Endodermal cell (in vitro differentiated cells): ENCODE data around the gene MYL12B. TPM values are rescaled to one million over a fixed set of nuclear protein-coding genes. Genes with fewer than 3 reads are reported as not detected.

Source experiments
- DNase-seq: peaks from one replicate; pipeline ENCODE4 v3.0.0-alpha.2; 2017
- H3K27ac ChIP-seq: 2 replicates; pipeline ENCODE4 v1.5.1; 2013; ENCODE audit warnings: mild to moderate bottlenecking, low read depth, low read length, moderate library complexity
- H3K27me3 ChIP-seq: 2 replicates; pipeline ENCODE4 v1.6.1; 2013; ENCODE audit warnings: mild to moderate bottlenecking, low read length, moderate library complexity; ENCODE audit not compliant: insufficient read depth, control insufficient read depth, poor library complexity, severe bottlenecking
- H3K36me3 ChIP-seq: 2 replicates; pipeline ENCODE4 v1.7.0; 2013; ENCODE audit warnings: mild to moderate bottlenecking, low read length, moderate library complexity; ENCODE audit not compliant: control insufficient read depth, insufficient read depth
- H3K4me1 ChIP-seq: one replicate; pipeline ENCODE4 v1.7.0; 2013; ENCODE audit warnings: low read length; ENCODE audit not compliant: control insufficient read depth, insufficient read depth
- H3K4me3 ChIP-seq: 2 replicates; pipeline ENCODE4 v1.5.1; 2013; ENCODE audit warnings: mild to moderate bottlenecking, low read length, moderate library complexity
- H3K9ac ChIP-seq: 2 replicates; pipeline ENCODE4 v1.6.1; 2013; ENCODE audit warnings: mild to moderate bottlenecking, low read length, moderate library complexity; ENCODE audit not compliant: poor library complexity, severe bottlenecking; ENCODE audit errors: extremely low read depth
- H3K9me3 ChIP-seq: 2 replicates; pipeline ENCODE4 v1.6.1; 2013; ENCODE audit warnings: mild to moderate bottlenecking, low read length, moderate library complexity; ENCODE audit not compliant: control insufficient read depth
- H3K27ac Mint-ChIP-seq: 2 replicates; pipeline ENCODE4 v1.8.0; 2020; ENCODE audit warnings: mixed read lengths
- H3K27me3 Mint-ChIP-seq: 2 replicates; pipeline ENCODE4 v1.8.0; 2021; ENCODE audit warnings: mild to moderate bottlenecking, mixed read lengths; ENCODE audit not compliant: insufficient read depth
- H3K36me3 Mint-ChIP-seq: 2 replicates; pipeline ENCODE4 v1.8.0; 2020; ENCODE audit warnings: low read depth, mixed read lengths
- H3K4me1 Mint-ChIP-seq: 2 replicates; pipeline ENCODE4 v1.8.0; 2020; ENCODE audit warnings: mixed read lengths
- H3K4me3 Mint-ChIP-seq: 2 replicates; pipeline ENCODE4 v1.8.0; 2020; ENCODE audit warnings: mild to moderate bottlenecking, moderate library complexity, mixed read lengths
- H3K9me3 Mint-ChIP-seq: 2 replicates; pipeline ENCODE4 v1.8.0; 2020; ENCODE audit warnings: mild to moderate bottlenecking, mixed read lengths
- WGBS, 2 experiments: methylation state at CpG; one replicate each; pipeline versions ENCODE4 v1.1.5 to v1.1.7; 2013; ENCODE audit warnings: missing lambda C conversion rate in 2 of 2, mixed read lengths in 1 of 2; ENCODE audit not compliant: insufficient coverage in 1 of 2, insufficient read length in 1 of 2; 5-methylcytosine and 5-hydroxymethylcytosine counted together
- total RNA-seq, 2 donors: library from RNA; stranded (reverse); fragmentation: NEBNext Ultra II Directional in 1 of 2; extraction: Animal tissue kit (Norgen Biotek cat#: 25700) in 1 of 2; gene quantifications; 2 replicates in 1 of 2; 3 replicates in 1 of 2; pipeline ENCODE4 v1.2.1, GENCODE V29; 2021
- TF ChIP-seq, protein P1 (sequence below): fragments of 200-600 bp; sonication (generic); conservative IDR thresholded peaks from 2 replicates; pipeline ENCODE4 v1.5.0; 2021; ENCODE audit warnings: antibody characterized with exemption, mild to moderate bottlenecking

Gene MYL12B
- total RNA-seq, 2 donors from 2014 or later: 190 to 198 TPM

DNA sequence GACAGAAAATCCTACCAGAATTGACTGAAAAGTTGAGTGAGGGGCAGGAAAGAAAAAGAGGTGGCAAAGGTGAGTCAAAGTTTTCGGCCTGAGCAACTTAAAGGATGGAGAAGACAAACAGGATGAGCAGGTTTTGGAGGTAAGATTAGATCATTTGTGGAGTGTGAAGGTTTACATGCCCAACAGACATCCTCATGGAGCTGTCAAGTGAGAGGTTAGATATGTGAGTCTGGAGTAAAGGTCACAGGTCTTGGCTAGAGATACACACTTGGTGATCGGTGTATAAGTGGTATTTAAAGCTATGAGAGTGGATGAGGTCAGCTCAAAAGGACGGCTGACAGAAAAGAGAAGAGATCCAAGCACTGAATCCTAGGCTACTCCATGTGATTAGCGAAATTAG, 25.5 kb upstream of the MYL12B start:
- no peaks in the 10 kb centered on the region for H3K27me3 Mint-ChIP-seq
- peaks cover 30% of the 10 kb centered on the region for H3K9me3 Mint-ChIP-seq
- peaks cover 8% of the 10 kb centered on the region for H3K36me3 Mint-ChIP-seq
- Histone ChIP-seq H3K36me3 (no peaks in the 10 kb centered on the region), H3K4me3 (no peak overlapping the region), H3K9ac (no peak overlapping the region), H3K4me1 (no peaks in the 10 kb centered on the region), H3K9me3 (peaks cover 20% of the 10 kb centered on the region), H3K27ac (no peak overlapping the region), H3K27me3 (no peaks in the 10 kb centered on the region)
- H3K27ac Mint-ChIP-seq: no peak overlapping the region
- DNase-seq: no peak
- TF ChIP-seq, protein P1, sequence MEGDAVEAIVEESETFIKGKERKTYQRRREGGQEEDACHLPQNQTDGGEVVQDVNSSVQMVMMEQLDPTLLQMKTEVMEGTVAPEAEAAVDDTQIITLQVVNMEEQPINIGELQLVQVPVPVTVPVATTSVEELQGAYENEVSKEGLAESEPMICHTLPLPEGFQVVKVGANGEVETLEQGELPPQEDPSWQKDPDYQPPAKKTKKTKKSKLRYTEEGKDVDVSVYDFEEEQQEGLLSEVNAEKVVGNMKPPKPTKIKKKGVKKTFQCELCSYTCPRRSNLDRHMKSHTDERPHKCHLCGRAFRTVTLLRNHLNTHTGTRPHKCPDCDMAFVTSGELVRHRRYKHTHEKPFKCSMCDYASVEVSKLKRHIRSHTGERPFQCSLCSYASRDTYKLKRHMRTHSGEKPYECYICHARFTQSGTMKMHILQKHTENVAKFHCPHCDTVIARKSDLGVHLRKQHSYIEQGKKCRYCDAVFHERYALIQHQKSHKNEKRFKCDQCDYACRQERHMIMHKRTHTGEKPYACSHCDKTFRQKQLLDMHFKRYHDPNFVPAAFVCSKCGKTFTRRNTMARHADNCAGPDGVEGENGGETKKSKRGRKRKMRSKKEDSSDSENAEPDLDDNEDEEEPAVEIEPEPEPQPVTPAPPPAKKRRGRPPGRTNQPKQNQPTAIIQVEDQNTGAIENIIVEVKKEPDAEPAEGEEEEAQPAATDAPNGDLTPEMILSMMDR: no peak
- H3K4me3 Mint-ChIP-seq: no peak overlapping the region
- WGBS, 2 experiments: 93 to 95% methylated on average over 4 of the region's 4 CpGs
- H3K4me1 Mint-ChIP-seq: peaks cover 4% of the 10 kb centered on the region

DNA sequence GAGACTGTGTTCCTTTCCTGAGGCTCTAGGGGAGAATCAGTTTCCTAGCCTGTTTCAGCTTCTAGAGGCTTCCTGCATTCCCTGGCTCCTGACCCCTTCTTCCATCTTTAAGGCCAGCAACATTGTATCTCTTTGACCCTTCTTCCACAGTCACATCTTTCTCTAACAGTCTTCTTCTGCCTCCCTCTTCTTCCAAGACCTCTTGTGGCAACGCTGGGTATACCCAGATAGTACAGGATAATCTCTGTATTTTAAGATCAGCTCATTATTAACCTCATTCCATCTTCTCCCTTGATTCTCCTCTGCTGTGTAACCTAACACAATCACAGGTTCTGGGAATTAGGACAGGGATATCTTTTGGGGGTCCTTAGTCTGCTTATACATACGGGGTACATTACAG, 23.2 kb upstream of the MYL12B start:
- 88 to 91% methylated on average over 1 to 2 of the region's 2 CpGs for WGBS, 2 experiments
- H3K27me3 ChIP-seq: no peaks in the 10 kb centered on the region
- TF ChIP-seq, protein P1: peak; percentile 50
- H3K9ac ChIP-seq: no peak overlapping the region
- Mint-ChIP-seq H3K36me3 (peaks cover 18% of the 10 kb centered on the region), H3K4me1 (peaks cover under 1% of the 10 kb centered on the region), H3K9me3 (peaks cover 43% of the 10 kb centered on the region), H3K27ac (no peak overlapping the region), H3K4me3 (no peak overlapping the region), H3K27me3 (no peaks in the 10 kb centered on the region)
- DNase-seq: no peak
- H3K4me3 ChIP-seq: no peak overlapping the region
- no peaks in the 10 kb centered on the region for H3K36me3 ChIP-seq
- no peaks in the 10 kb centered on the region for H3K4me1 ChIP-seq
- no peak overlapping the region for H3K27ac ChIP-seq
- peaks cover 34% of the 10 kb centered on the region for H3K9me3 ChIP-seq

DNA sequence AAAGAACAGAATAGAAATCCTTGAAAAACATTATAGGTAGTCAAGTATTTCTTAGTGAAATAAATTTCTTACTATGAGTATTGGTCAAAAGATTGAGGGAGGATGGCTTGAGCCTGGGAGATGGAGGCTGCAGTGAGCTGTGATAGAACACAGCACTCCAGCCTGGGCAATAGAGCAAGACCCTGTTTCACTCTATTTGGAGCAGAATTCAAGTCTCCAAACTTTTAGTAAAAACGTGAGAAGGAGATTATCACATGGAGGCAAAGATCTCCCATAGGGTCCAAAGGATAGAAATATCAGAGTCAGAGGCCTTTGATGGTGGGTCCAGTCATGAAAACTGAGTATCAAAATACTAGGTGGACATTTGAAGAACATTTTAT, 16.8 kb upstream of the MYL12B start:
- Mint-ChIP-seq H3K4me1 (peaks cover 17% of the 10 kb centered on the region), H3K9me3 (peaks cover 26% of the 10 kb centered on the region), H3K27ac (no peak overlapping the region), H3K27me3 (no peaks in the 10 kb centered on the region), H3K4me3 (peak overlapping the region; percentile 95), H3K36me3 (peaks cover 22% of the 10 kb centered on the region)
- DNase-seq: no peak
- Histone ChIP-seq H3K27me3 (no peaks in the 10 kb centered on the region), H3K9me3 (peaks cover 27% of the 10 kb centered on the region), H3K4me3 (peak overlapping the region; percentile 63), H3K36me3 (peaks cover 12% of the 10 kb centered on the region), H3K4me1 (no peaks in the 10 kb centered on the region), H3K27ac (no peak overlapping the region), H3K9ac (no peak overlapping the region)
- TF ChIP-seq, protein P1: no peak
- 92 to 100% methylated on average over 1 of the region's 1 CpG for WGBS, 2 experiments
